GM23338 (cell line): ENCODE data around the gene ADGRG2. TPM values are rescaled to one million over a fixed set of nuclear protein-coding genes. Genes with fewer than 3 reads are reported as not detected.
"Not testable (repeated sequence)": the region's sequence is repeated elsewhere in the genome, so short reads cannot be mapped to it uniquely, and the experiment has no call there.

Source experiments
- ATAC-seq: fragments of 200-7000 bp; cut with Tn5 transposase; 3 replicates; pipeline ENCODE4 v1.9.1; 2020
- DNase-seq: peaks from one replicate; pipeline ENCODE4 v3.0.0-alpha.2; 2015; ENCODE audit warnings: low spot score
- H2AFZ ChIP-seq: fragments of 200-600 bp; sonication (generic); 2 replicates; pipeline ENCODE4 v1.8.0; 2016; ENCODE audit warnings: antibody characterized with exemption, mild to moderate bottlenecking, moderate library complexity
- H3F3A ChIP-seq: fragments of 200-600 bp; sonication (generic); replicated peaks from 2 replicates; pipeline ENCODE4 v1.8.0; 2017; ENCODE audit warnings: antibody characterized with exemption, mixed run types, low read depth
- H3K27ac ChIP-seq: fragments of 200-600 bp; sonication (generic); 2 replicates; pipeline ENCODE4 v1.6.1; 2016; ENCODE audit warnings: low read depth
- H3K27me3 ChIP-seq: fragments of 200-600 bp; sonication (generic); 2 replicates; pipeline ENCODE4 v1.8.0; 2016; ENCODE audit warnings: mild to moderate bottlenecking, mixed run types, moderate library complexity; ENCODE audit not compliant: insufficient read depth
- H3K36me3 ChIP-seq: fragments of 200-600 bp; sonication (generic); 2 replicates; pipeline ENCODE4 v1.8.0; 2016; ENCODE audit warnings: mild to moderate bottlenecking; ENCODE audit not compliant: insufficient read depth
- H3K4me1 ChIP-seq: fragments of 200-600 bp; sonication (generic); 2 replicates; pipeline ENCODE4 v1.8.0; 2016; ENCODE audit warnings: mild to moderate bottlenecking, moderate library complexity; ENCODE audit not compliant: insufficient read depth
- H3K4me2 ChIP-seq: fragments of 200-600 bp; sonication (generic); 2 replicates; pipeline ENCODE4 v1.7.1; 2017; ENCODE audit warnings: mixed run types
- H3K4me3 ChIP-seq: fragments of 200-600 bp; sonication (generic); 2 replicates; pipeline ENCODE4 v1.6.1; 2016; ENCODE audit warnings: mixed run types
- H3K79me2 ChIP-seq: fragments of 200-600 bp; sonication (generic); replicated peaks from 2 replicates; pipeline ENCODE4 v1.8.0; 2017; ENCODE audit warnings: mild to moderate bottlenecking; ENCODE audit not compliant: insufficient read depth
- H3K9me2 ChIP-seq: fragments of 200-600 bp; sonication (generic); 2 replicates; pipeline ENCODE4 v1.8.0; 2017; ENCODE audit not compliant: insufficient read depth
- H4K20me1 ChIP-seq: fragments of 200-600 bp; sonication (generic); replicated peaks from 2 replicates; pipeline ENCODE4 v1.8.0; 2017; ENCODE audit warnings: mild to moderate bottlenecking; ENCODE audit not compliant: insufficient read depth
- H3K27ac Mint-ChIP-seq: 2 replicates; pipeline ENCODE4 v1.8.0; 2020; ENCODE audit warnings: inconsistent platforms, mild to moderate bottlenecking, moderate library complexity, mixed read lengths
- H3K27me3 Mint-ChIP-seq: 3 replicates; pipeline ENCODE4 v1.8.0; 2022; ENCODE audit warnings: low read depth, mild to moderate bottlenecking, moderate library complexity, mixed read lengths, inconsistent platforms; ENCODE audit not compliant: insufficient read depth, poor library complexity
- H3K36me3 Mint-ChIP-seq: 3 replicates; pipeline ENCODE4 v1.8.0; 2021; ENCODE audit warnings: low read depth, mild to moderate bottlenecking, inconsistent platforms, moderate library complexity, mixed read lengths
- H3K4me1 Mint-ChIP-seq: 3 replicates; pipeline ENCODE4 v1.8.0; 2020; ENCODE audit warnings: mild to moderate bottlenecking, inconsistent platforms, mixed read lengths
- H3K4me3 Mint-ChIP-seq: 3 replicates; pipeline ENCODE4 v1.8.0; 2021; ENCODE audit warnings: moderate library complexity, mild to moderate bottlenecking, inconsistent platforms, mixed read lengths
- H3K9me3 Mint-ChIP-seq: 3 replicates; pipeline ENCODE4 v1.8.0; 2020; ENCODE audit warnings: moderate library complexity, mild to moderate bottlenecking, inconsistent platforms, mixed read lengths
- CREB1 ChIP-seq: fragments of 250-450 bp; sonication (Bioruptor Pico); IDR thresholded peaks from 2 replicates; pipeline ENCODE4 v1.5.0; 2020; ENCODE audit warnings: low read depth, mild to moderate bottlenecking, moderate library complexity
- CTCF ChIP-seq, 2 experiments: fragments of 200-600 bp in 1 of 2; sonication (generic) in 1 of 2; conservative IDR thresholded peaks; 2 replicates each; pipeline versions ENCODE4 v1.5.1 to v1.6.1; 2016 to 2017; ENCODE audit warnings: antibody characterized with exemption in 2 of 2, low read depth in 2 of 2, mild to moderate bottlenecking in 2 of 2, moderate library complexity in 1 of 2
- EZH2phosphoT487 ChIP-seq: fragments of 200-600 bp; sonication (generic); IDR thresholded peaks from one replicate; pipeline ENCODE4 v1.8.1; 2018; ENCODE audit warnings: antibody characterized with exemption; ENCODE audit not compliant: unreplicated experiment
- JUNB ChIP-seq: IDR thresholded peaks from one replicate; pipeline ENCODE4 v1.6.1; 2016; ENCODE audit warnings: antibody characterized with exemption; ENCODE audit not compliant: unreplicated experiment
- NANOG ChIP-seq: IDR thresholded peaks from 2 replicates; pipeline ENCODE4 v1.6.1; 2016; ENCODE audit warnings: antibody characterized with exemption, borderline replicate concordance
- POLR2AphosphoS5 ChIP-seq: IDR thresholded peaks from 2 replicates; pipeline ENCODE4 v1.6.1; 2016; ENCODE audit warnings: antibody characterized with exemption, low read depth
- REST ChIP-seq: IDR thresholded peaks from one replicate; pipeline ENCODE4 v1.6.1; 2018; ENCODE audit warnings: antibody characterized with exemption; ENCODE audit not compliant: unreplicated experiment
- STAT1 ChIP-seq: IDR thresholded peaks from one replicate; pipeline ENCODE4 v1.6.1; 2016; ENCODE audit warnings: antibody characterized with exemption; ENCODE audit not compliant: unreplicated experiment
- ZNF114 ChIP-seq: fragments of 250-450 bp; sonication (Bioruptor Pico); IDR thresholded peaks from 2 replicates; pipeline ENCODE4 v1.5.0; 2020; ENCODE audit warnings: mild to moderate bottlenecking, moderate library complexity
- ZNF331 ChIP-seq: fragments of 250-450 bp; sonication (Bioruptor Pico); IDR thresholded peaks from 2 replicates; pipeline ENCODE4 v1.5.0; 2020; ENCODE audit warnings: low read depth, mild to moderate bottlenecking, moderate library complexity
- ZNF462 ChIP-seq: fragments of 250-450 bp; sonication (Bioruptor Pico); IDR thresholded peaks from 2 replicates; pipeline ENCODE4 v1.5.0; 2020; ENCODE audit warnings: mild to moderate bottlenecking, moderate library complexity
- polyA plus RNA-seq: library from polyadenylated mRNA; unstranded; fragments of >200 nt; fragmentation: Nextera tagmentation; extraction: Ambion mirVana; gene quantifications from 2 replicates; pipeline ENCODE4 v1.2.1, GENCODE V29; 2016
- total RNA-seq: library from RNA; depleted of rRNA; stranded (reverse); fragments of >200 nt; shearing (Covaris generic); gene quantifications from 2 replicates; pipeline ENCODE4 v1.2.3, GENCODE V29; 2014

Gene ADGRG2
- total and polyA plus RNA-seq, 2 experiments from 2014 or later: 4.0 to 10.8 TPM

GRCh38 chrX:19016614-19017013 lies 105.7 kb downstream of the ADGRG2 start:
- H3K4me1 Mint-ChIP-seq, H3K36me3 ChIP-seq, H3K9me3 Mint-ChIP-seq, H3K27ac ChIP-seq, H3K9me2 ChIP-seq, H3K4me3 ChIP-seq, H3K79me2 ChIP-seq, H3K4me2 ChIP-seq, H3K27ac Mint-ChIP-seq, DNase-seq, H3K27me3 Mint-ChIP-seq, ATAC-seq, H3F3A ChIP-seq, H4K20me1 ChIP-seq, H3K27me3 ChIP-seq, H3K4me3 Mint-ChIP-seq, H3K36me3 Mint-ChIP-seq, H3K4me1 ChIP-seq, H2AFZ ChIP-seq: not testable (repeated sequence)

GRCh38 chrX:19007868-19008267 lies 114.4 kb downstream of the ADGRG2 start:
- no peak overlapping the region for H2AFZ ChIP-seq
- H3K27me3 ChIP-seq: no peaks in the 10 kb centered on the region
- ATAC-seq (no peak), DNase-seq (no peak)
- H3K9me2 ChIP-seq: no peaks in the 10 kb centered on the region
- Mint-ChIP-seq H3K4me1 (no peaks in the 10 kb centered on the region), H3K4me3 (no peak overlapping the region), H3K36me3 (peaks cover 8% of the 10 kb centered on the region; the same call in 2 of the 3 replicates), H3K27ac (no peak overlapping the region), H3K9me3 (no peaks in the 10 kb centered on the region), H3K27me3 (no peaks in the 10 kb centered on the region)
- no peak overlapping the region for H3K4me2 ChIP-seq
- no peaks in the 10 kb centered on the region for H4K20me1 ChIP-seq
- H3K4me3 ChIP-seq: no peak overlapping the region
- H3K27ac ChIP-seq: no peak overlapping the region
- no peaks in the 10 kb centered on the region for H3K4me1 ChIP-seq
- H3K36me3 ChIP-seq: no peaks in the 10 kb centered on the region
- H3K79me2 ChIP-seq: no peaks in the 10 kb centered on the region
- H3F3A ChIP-seq: no peaks in the 10 kb centered on the region
- TF ChIP-seq EZH2phosphoT487: no peak
- no peak for TF ChIP-seq CTCF (conservative IDR thresholded peaks at IDR 0.05; ENCODE audit: low read depth in 2 of 2)
- no peak for TF ChIP-seq CREB1 (CRISPR knock-in tag)
- no peak for TF ChIP-seq STAT1
- TF ChIP-seq ZNF462 (CRISPR knock-in tag): no peak
- TF ChIP-seq ZNF114 (CRISPR knock-in tag): no peak
- TF ChIP-seq POLR2AphosphoS5: no peak
- TF ChIP-seq REST: no peak
- no peak for TF ChIP-seq JUNB
- no peak for TF ChIP-seq ZNF331
- TF ChIP-seq NANOG: no peak
